HepG2 (cell line): ENCODE measurements around the gene COL26A1. TPM values are rescaled to one million over a fixed set of nuclear protein-coding genes. Genes with fewer than 3 reads are reported as not detected.

Experiments
- ATAC-seq: fragments of 200-7000 bp; cut with Tn5 transposase; 3 replicates; pipeline ENCODE4 v1.9.1; 2020; ENCODE audit warnings: mild to moderate bottlenecking, moderate library complexity
- BruUV-seq: library from RNA; stranded (reverse); fragments of 400-500 nt; replicated peaks from 2 replicates; lab custom pipeline; 2021; lab: Mats Ljungman, UMichigan
- CTCF ChIA-PET: fragments of 300-600 bp; formaldehyde crosslinking; extraction: SDS; loops from one replicate; lab custom pipeline; 2021; ENCODE audit warnings: low total read pairs, inconsistent platforms, low intra/inter-chr PET ratio; lab: Yijun Ruan, JAX
- POLR2A ChIA-PET: fragments of 350-600 bp; sonication (Branson Sonifier 250); formaldehyde crosslinking; loops from one replicate; lab custom pipeline; 2020; ENCODE audit warnings: antibody characterized with exemption, inconsistent platforms; lab: Yijun Ruan, JAX
- DNase-seq: peaks from one replicate; pipeline ENCODE4 v3.0.0-alpha.2; 2015; ENCODE audit warnings: low spot score
- FAIRE-seq: peaks from 3 replicates; lab custom pipeline; 2011; peaks lifted over from hg19 to GRCh38; lab: Jason Lieb, UNC
- H2AFZ ChIP-seq: one replicate; pipeline ENCODE4 v1.6.1; 2011; ENCODE audit warnings: low read length, inconsistent platforms
- H3K27ac ChIP-seq: fragments of 300-600 bp; 3 replicates; pipeline ENCODE4 v1.8.0; 2011; ENCODE audit warnings: mixed run types, mild to moderate bottlenecking, mixed read lengths, low read length, inconsistent platforms; ENCODE audit not compliant: insufficient read depth; ENCODE audit errors: extremely low read length
- H3K27me3 ChIP-seq, 2 experiments: fragments of 200-600 bp in 1 of 2; 2 replicates in 1 of 2; 3 replicates in 1 of 2; pipeline versions ENCODE4 v1.6.0 to v1.8.0; 2011; ENCODE audit warnings: low read length in 2 of 2, mild to moderate bottlenecking in 2 of 2, moderate library complexity in 2 of 2, inconsistent platforms in 1 of 2; ENCODE audit not compliant: insufficient read depth in 2 of 2, control insufficient read depth in 1 of 2
- H3K36me3 ChIP-seq, 2 experiments: fragments of 200-600 bp in 1 of 2; replicated peaks in 1 of 2; 2 replicates in 1 of 2; 3 replicates in 1 of 2; pipeline versions ENCODE4 v1.5.1 to v1.8.0; 2011; ENCODE audit warnings: low read length in 2 of 2, inconsistent platforms in 1 of 2; ENCODE audit not compliant: insufficient read depth in 2 of 2, control insufficient read depth in 1 of 2
- H3K4me1 ChIP-seq: 2 replicates; pipeline ENCODE4 v1.5.1; 2012; ENCODE audit warnings: low read length, inconsistent platforms; ENCODE audit not compliant: insufficient read depth
- H3K4me2 ChIP-seq: 2 replicates; pipeline ENCODE4 v1.6.0; 2011; ENCODE audit warnings: low read depth, low read length, inconsistent platforms
- H3K4me3 ChIP-seq, 3 experiments: fragments of 200-600 bp in 1 of 3; sonication (generic), shearing (Covaris generic) in 1 of 3; replicated peaks in 1 of 3; 2 replicates each; pipeline ENCODE4 v1.5.1; 2011 to 2016; ENCODE audit warnings: low read length in 3 of 3, inconsistent platforms in 2 of 3, low read depth in 2 of 3, mild to moderate bottlenecking in 2 of 3, control low read depth in 1 of 3, mixed read lengths in 1 of 3; ENCODE audit not compliant: insufficient read depth in 1 of 3
- H3K79me2 ChIP-seq: one replicate; pipeline ENCODE4 v1.6.1; 2011; ENCODE audit warnings: low read length, inconsistent platforms; ENCODE audit not compliant: insufficient read depth
- H3K9ac ChIP-seq: 2 replicates; pipeline ENCODE4 v1.6.0; 2011; ENCODE audit warnings: mild to moderate bottlenecking, low read depth, low read length, inconsistent platforms; ENCODE audit not compliant: insufficient read depth
- H3K9me3 ChIP-seq: 2 replicates; pipeline ENCODE4 v1.5.1; 2012; ENCODE audit warnings: mild to moderate bottlenecking, low read length
- H4K20me1 ChIP-seq: 2 replicates; pipeline ENCODE4 v1.6.0; 2011; ENCODE audit warnings: inconsistent platforms, mild to moderate bottlenecking, low read length, moderate library complexity; ENCODE audit not compliant: insufficient read depth
- DNMT3B ChIP-seq: conservative IDR thresholded peaks from 2 replicates; pipeline ENCODE4 v1.6.1; 2016; ENCODE audit warnings: missing biosample characterization, control low read depth
- JARID2 ChIP-seq: sonication (generic); formaldehyde crosslinking; IDR thresholded peaks from 2 replicates; pipeline ENCODE4 v1.8.1; 2023; ENCODE audit warnings: missing genetic modification reagents, inconsistent platforms; ENCODE audit not compliant: insufficient replicate concordance
- KDM5B ChIP-seq: sonication (generic); formaldehyde crosslinking; IDR thresholded peaks from 2 replicates; pipeline ENCODE4 v1.4.0; 2020; ENCODE audit warnings: missing genetic modification reagents, mild to moderate bottlenecking, borderline replicate concordance
- MED1 ChIP-seq: sonication (generic); formaldehyde crosslinking; IDR thresholded peaks from 2 replicates; pipeline ENCODE4 v1.4.0; 2020; ENCODE audit warnings: missing genetic modification reagents
- ZNF251 ChIP-seq: sonication (generic); formaldehyde crosslinking; IDR thresholded peaks from 2 replicates; pipeline ENCODE4 v1.9.0; 2021; ENCODE audit warnings: mild to moderate bottlenecking, missing genetic modification reagents
- ZNF570 ChIP-seq: sonication (generic); formaldehyde crosslinking; IDR thresholded peaks from 2 replicates; pipeline ENCODE4 v1.4.0; 2020; ENCODE audit warnings: mild to moderate bottlenecking, missing genetic modification reagents, borderline replicate concordance
- ZNF749 ChIP-seq: sonication (generic); formaldehyde crosslinking; IDR thresholded peaks from 2 replicates; pipeline ENCODE4 v1.8.0; 2022; ENCODE audit warnings: mild to moderate bottlenecking, missing genetic modification reagents, moderate library complexity, borderline replicate concordance
- ZNF782 ChIP-seq: sonication (generic); formaldehyde crosslinking; IDR thresholded peaks from 2 replicates; pipeline ENCODE4 v1.4.0; 2020; ENCODE audit warnings: missing genetic modification reagents, mild to moderate bottlenecking, borderline replicate concordance
- WGBS: methylation state at CpG from one replicate; pipeline ENCODE4 v1.1.6; 2017; ENCODE audit warnings: low lambda C conversion rate; 5-methylcytosine and 5-hydroxymethylcytosine counted together
- in situ Hi-C: cut with HindIII; loops from 2 replicates; pipeline ENCODE4 v1.10.0; 2017; ENCODE audit warnings: low pct_unique_long_range_greater_than_20kb; ENCODE audit not compliant: extremely low pct_ligation_motif_present
- intact Hi-C: fragments of 100-400 bp; cut with micrococcal nuclease; formaldehyde crosslinking; loops from one replicate; pipeline ENCODE4 v1.10.0; 2022; ENCODE audit not compliant: unreplicated experiment
- polyA plus RNA-seq, 8 experiments: library from polyadenylated mRNA; depleted of rRNA in 3 of 8; stranded (reverse) in 7 of 8; unstranded in 1 of 8; fragments of >200 nt; fragmentation: Illumina TruSeq in 4 of 8; extraction: Trizol in 4 of 8; gene quantifications; 2 replicates each; pipeline versions ENCODE4 v1.2.1 to v1.2.3, GENCODE V29; 2011 to 2016; ENCODE audit warnings: low read depth in 4 of 8, missing spikeins in 1 of 8, mixed read lengths in 1 of 8; ENCODE audit not compliant: insufficient read depth in 1 of 8
- total RNA-seq, 5 experiments: library from RNA; depleted of rRNA; stranded (reverse); fragments of >200 nt; fragmentation: Illumina TruSeq; extraction: Trizol; gene quantifications; 2 replicates each; pipeline ENCODE4 v1.2.3, GENCODE V29; 2016; ENCODE audit warnings: low read depth in 1 of 5
- TF ChIP-seq, protein P1 (sequence below): sonication (generic); formaldehyde crosslinking; IDR thresholded peaks from 2 replicates; pipeline ENCODE4 v1.4.0; 2020; ENCODE audit warnings: missing genetic modification reagents
- TF ChIP-seq, protein P2 (sequence below): sonication (generic); formaldehyde crosslinking; IDR thresholded peaks from 2 replicates; pipeline ENCODE4 v1.5.1; 2020; ENCODE audit warnings: missing genetic modification reagents, mild to moderate bottlenecking, borderline replicate concordance
- TF ChIP-seq, protein P3 (sequence below): sonication (generic); formaldehyde crosslinking; IDR thresholded peaks from 2 replicates; pipeline ENCODE4 v1.4.0; 2020; ENCODE audit warnings: missing genetic modification reagents

COL26A1 gene
- total and polyA plus RNA-seq, 2 of the 13 experiments (the other 11 are each of a cell fraction or from before 2014, with no cell fraction given), result 7.8 to 9.2 TPM

DNA sequence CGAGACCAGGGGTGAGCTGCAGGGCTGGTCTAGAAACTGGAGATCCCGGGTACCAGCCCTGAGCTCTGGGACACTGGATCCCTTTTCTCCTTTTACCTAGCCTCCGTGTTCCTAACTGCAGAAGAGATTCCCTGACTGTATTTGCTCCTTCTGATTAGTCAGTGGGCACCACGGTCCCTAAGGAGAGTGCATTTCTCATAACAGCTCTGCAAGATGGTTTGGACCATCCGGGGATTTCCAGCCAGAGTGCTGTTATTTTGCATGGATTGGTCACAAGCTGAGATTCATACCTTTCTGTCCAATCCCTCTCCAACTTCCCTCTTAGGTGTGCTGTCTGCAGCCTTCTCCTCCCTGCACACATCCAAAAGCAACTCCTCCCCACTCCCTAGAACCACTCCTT is 143.9 kb downstream of the COL26A1 start:
- ATAC-seq, result no peak
- Histone ChIP-seq H3K9ac (no peak overlapping the region), H3K36me3 (no peaks in the 10 kb centered on the region), H3K27me3 (no peaks in the 10 kb centered on the region), H2AFZ (no peak overlapping the region), H3K9me3 (no peaks in the 10 kb centered on the region), H3K27ac (no peak overlapping the region), H3K4me2 (no peak overlapping the region), H4K20me1 (no peaks in the 10 kb centered on the region), H3K4me1 (peaks cover 28% of the 10 kb centered on the region), H3K79me2 (no peaks in the 10 kb centered on the region), H3K4me3 (no peak overlapping the region)
- ChIA-PET CTCF (no interaction called here), POLR2A (no interaction called here)
- DNase-seq, result no peak
- no TSS peak for BruUV-seq
- no peak for FAIRE-seq
- TF ChIP-seq ZNF782 (CRISPR knock-in tag), result no peak
- no peak for TF ChIP-seq MED1
- TF ChIP-seq, protein P1, sequence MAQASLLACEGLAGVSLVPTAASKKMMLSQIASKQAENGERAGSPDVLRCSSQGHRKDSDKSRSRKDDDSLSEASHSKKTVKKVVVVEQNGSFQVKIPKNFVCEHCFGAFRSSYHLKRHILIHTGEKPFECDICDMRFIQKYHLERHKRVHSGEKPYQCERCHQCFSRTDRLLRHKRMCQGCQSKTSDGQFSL (CRISPR knock-in tag), result no peak
- TF ChIP-seq KDM5B (CRISPR knock-in tag), result no peak
- in situ Hi-C loops (no loop called here), intact Hi-C loops (no loop called here)
- WGBS, result 27% methylated on average over 5 of the region's 5 CpGs

DNA sequence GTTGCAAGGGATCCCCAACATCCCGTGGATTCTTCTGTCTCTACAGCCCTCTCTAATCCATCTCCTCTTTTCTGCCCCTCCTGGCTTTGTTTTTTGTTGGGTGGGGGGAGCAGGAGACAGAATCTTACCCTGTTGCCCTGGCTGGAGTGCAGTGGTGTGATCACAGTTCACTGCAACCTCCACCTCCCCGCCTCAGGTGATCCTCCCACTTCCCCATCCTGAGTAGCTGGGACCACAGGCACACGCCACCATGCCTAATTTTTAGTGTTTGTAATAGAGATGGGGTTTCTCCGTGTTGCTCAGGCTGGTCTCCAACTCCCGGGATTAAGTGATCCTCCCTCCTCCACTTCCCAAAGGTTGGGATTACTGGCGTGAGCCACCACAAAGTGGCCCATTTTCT is 144.7 kb downstream of the COL26A1 start:
- H3K27ac ChIP-seq, result no peak overlapping the region
- peak; percentile 25; the same call in 2 of the 3 replicates for ATAC-seq
- POLR2A ChIA-PET, result no interaction called here
- no peaks in the 10 kb centered on the region for H3K79me2 ChIP-seq
- H3K36me3 ChIP-seq, result no peaks in the 10 kb centered on the region
- no peak overlapping the region for H2AFZ ChIP-seq
- H3K27me3 ChIP-seq, result no peaks in the 10 kb centered on the region
- no TSS peak for BruUV-seq
- peaks cover 28% of the 10 kb centered on the region for H3K4me1 ChIP-seq
- 31% methylated on average over 5 of the region's 6 CpGs for WGBS
- peak overlapping the region; percentile 40 for H3K4me2 ChIP-seq
- CTCF ChIA-PET, result interaction anchor here (0.7 to 1.8 kb wide), 2 partner anchors 143 to 186 kb away, joined by 3 to 12 read pairs; partner anchors contain the start of gene IFT22
- no peaks in the 10 kb centered on the region for H4K20me1 ChIP-seq
- intact Hi-C loops, result no loop called here
- in situ Hi-C loops, result no loop called here
- no peak overlapping the region for H3K9ac ChIP-seq
- FAIRE-seq, result no peak
- DNase-seq, result no peak
- TF ChIP-seq ZNF251 (CRISPR knock-in tag) (0 out of 2 replicates have a peak, but pooled peaks have one; percentile 21), DNMT3B (no peak), ZNF570 (CRISPR knock-in tag) (0 out of 2 replicates have a peak, but pooled peaks have one; percentile 26), ZNF749 (CRISPR knock-in tag) (no peak), JARID2 (CRISPR knock-in tag) (no peak)
- TF ChIP-seq, protein P2, sequence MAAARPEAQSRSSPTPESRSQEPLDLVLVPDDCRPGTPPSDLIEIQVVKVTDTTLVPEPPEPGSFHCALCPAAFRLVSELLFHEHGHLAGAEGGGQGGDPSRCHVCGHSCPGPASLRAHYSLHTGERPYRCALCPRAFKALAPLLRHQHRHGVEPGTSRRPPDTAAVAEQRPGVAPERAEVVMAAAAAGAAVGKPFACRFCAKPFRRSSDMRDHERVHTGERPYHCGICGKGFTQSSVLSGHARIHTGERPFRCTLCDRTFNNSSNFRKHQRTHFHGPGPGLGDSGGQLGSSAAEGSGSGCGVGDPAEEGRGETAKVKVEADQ (CRISPR knock-in tag), result no peak
- TF ChIP-seq, protein P3, sequence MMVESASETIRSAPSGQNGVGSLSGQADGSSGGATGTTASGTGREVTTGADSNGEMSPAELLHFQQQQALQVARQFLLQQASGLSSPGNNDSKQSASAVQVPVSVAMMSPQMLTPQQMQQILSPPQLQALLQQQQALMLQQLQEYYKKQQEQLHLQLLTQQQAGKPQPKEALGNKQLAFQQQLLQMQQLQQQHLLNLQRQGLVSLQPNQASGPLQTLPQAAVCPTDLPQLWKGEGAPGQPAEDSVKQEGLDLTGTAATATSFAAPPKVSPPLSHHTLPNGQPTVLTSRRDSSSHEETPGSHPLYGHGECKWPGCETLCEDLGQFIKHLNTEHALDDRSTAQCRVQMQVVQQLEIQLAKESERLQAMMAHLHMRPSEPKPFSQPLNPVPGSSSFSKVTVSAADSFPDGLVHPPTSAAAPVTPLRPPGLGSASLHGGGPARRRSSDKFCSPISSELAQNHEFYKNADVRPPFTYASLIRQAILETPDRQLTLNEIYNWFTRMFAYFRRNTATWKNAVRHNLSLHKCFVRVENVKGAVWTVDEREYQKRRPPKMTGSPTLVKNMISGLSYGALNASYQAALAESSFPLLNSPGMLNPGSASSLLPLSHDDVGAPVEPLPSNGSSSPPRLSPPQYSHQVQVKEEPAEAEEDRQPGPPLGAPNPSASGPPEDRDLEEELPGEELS, result no peak
- no peak overlapping the region for H3K4me3 ChIP-seq
- no peaks in the 10 kb centered on the region for H3K9me3 ChIP-seq
